Left cardiac atrium (tissue), 4 donors: ENCODE data around the gene ZNF385B. TPM values are rescaled to one million over a fixed set of nuclear protein-coding genes. Genes with fewer than 3 reads are reported as not detected.

ENCODE experiments used
- ATAC-seq, 2 donors: fragments of 200-7000 bp; cut with Tn5 transposase; one replicate each; pipeline ENCODE4 v1.9.1; 2020; ENCODE audit warnings: mild to moderate bottlenecking in 2 of 2, moderate library complexity in 2 of 2
- DNase-seq: peaks from one replicate; pipeline ENCODE4 v3.0.0-alpha.2; 2020
- intact Hi-C, 2 donors: fragments of 100-400 bp; cut with DNase I; formaldehyde crosslinking; loops; one replicate each; pipeline versions ENCODE4 v1.14.1 to v1.15.1; 2022 to 2023
- total RNA-seq, 2 donors: library from RNA; stranded (reverse); fragmentation: NEBNext Ultra II Directional; extraction: Animal tissue kit (Norgen Biotek cat#: 25700); gene quantifications; one replicate each; pipeline ENCODE4 v1.2.1, GENCODE V29; 2021
- donor health status: DM: no; HTN: yes; CAD: no.
- donor health status: DM: no; HTN: yes; CAD: no; lungs with severe emphysema.
- donor health status: DM: yes; HTN: yes; CAD: no.
- donor health status: Dilated cardiomyopathy.

Gene ZNF385B
- total RNA-seq, 2 donors from 2014 or later = 14.3 to 36.7 TPM

DNA sequence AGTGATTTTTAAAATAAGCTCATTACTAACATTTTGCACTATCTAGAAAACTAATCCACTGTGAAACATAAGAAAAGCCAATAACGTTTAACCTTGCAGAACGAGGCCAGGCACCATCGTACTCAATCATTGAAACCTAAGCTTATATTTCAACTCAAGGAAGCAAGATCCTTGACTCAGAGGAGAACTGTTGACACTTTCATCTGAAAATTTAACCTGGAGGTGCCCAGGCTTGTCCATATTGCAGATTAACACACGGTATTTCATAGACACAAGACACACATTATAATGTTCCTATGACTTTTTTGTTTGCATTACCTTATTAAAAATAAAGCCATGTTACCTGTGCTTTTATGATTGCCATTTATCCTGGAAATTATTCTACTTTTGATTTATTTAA is 89.6 kb downstream of the ZNF385B start:
- intact Hi-C loops = no loop called here
- DNase-seq (no peak), ATAC-seq (no peak)

DNA sequence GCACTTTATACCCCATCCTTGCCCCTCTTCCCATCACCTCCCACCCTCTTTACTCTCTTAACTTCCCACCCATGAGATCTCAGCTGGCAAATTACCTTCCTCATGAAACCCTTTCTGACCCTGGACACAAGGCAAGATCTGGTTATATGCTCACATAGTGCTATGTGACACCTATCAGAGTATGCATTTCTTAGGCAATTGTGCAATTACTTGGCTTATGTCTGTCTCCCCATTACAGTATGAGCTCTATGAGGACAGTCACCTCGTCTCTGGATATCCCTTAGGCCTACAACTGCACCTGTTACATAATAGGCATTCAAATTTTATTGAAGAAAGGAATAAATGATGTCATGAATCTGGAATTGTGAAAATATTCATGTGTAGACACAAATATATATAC is 91.4 kb downstream of the ZNF385B start:
- DNase-seq (no peak), ATAC-seq (no peak)
- intact Hi-C loops = no loop called here

DNA sequence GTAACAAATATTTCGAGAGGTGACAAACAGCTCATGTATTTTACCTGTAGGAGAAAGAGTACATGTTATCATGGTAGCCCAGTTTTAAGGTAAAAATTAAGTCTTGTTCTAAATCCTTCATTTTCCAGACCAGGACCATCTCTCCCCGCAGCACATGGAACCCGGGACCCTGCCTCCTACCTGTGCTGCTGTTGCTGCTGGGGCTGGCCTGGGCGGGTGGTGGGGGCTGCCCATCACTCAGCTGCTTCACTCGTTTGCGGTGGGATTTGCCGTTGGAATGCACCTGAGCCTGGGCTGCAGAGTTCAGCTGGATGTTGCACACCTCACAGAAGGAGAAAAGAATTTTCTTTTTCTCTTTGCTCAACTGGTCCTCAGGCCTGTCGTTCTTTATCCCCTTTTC is 92.1 kb downstream of the ZNF385B start:
- DNase-seq = no peak
- no peak for ATAC-seq
- intact Hi-C loops = no loop called here

DNA sequence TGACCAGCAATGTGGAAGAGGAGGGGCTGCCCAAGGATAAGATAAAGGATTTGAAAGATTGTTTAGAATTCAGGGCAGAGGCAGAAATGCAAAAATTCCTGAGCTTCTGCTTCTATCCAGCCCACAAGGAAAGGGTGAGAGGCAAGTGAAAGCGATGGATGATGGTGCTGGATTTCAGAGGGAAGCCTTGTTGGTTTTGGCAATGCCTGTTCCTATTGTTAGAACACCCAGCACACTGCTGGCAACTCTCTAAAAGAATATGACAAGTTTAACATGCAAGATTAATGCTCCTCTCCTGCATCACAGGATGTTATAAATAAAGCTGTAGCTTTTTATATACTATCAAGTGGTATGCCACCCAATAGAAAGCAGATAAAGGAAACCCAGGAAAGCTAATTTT is 92.6 kb downstream of the ZNF385B start:
- intact Hi-C loops = no loop called here
- ATAC-seq (peak; percentile 69 to 72), DNase-seq (no peak)

DNA sequence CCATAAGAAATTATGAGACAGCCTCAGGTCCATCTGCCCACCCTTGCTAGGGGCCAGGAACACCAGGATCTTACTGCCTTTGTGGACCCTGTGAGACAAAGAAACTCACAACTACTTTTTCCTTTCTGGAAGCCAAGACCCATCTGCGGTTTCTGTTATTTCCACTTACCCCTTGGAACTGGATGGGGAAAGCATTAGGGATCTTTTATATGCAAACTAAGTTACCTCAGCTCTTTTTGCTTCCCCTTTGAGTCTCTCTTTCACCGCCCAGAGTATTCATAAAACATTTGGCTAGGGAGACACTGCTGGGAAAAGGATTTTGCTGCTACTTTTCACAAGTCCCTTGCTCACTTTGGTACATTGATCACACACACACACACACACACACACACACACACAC is 95.7 kb downstream of the ZNF385B start:
- DNase-seq = no peak
- no peak for ATAC-seq
- intact Hi-C loops = no loop called here

DNA sequence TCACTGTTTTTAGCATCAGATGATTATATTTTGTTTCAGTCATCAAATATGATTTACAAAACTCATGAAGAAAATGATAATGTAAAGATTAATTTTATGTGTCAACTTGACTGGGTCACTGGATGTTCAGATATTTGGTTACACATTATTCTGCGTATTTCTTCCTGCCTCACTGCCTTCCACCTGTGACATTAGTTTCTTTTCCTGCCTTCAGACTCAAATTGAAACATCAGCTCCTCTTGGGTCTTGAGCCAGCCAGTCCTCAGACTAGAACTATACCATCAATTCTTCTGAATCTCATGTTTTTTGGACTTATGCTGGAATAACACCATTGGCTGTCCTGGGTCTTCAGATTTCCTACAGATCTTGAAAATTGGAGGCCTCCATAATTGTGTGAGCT is 96.7 kb downstream of the ZNF385B start:
- intact Hi-C loops = no loop called here
- ATAC-seq (no peak), DNase-seq (no peak)

DNA sequence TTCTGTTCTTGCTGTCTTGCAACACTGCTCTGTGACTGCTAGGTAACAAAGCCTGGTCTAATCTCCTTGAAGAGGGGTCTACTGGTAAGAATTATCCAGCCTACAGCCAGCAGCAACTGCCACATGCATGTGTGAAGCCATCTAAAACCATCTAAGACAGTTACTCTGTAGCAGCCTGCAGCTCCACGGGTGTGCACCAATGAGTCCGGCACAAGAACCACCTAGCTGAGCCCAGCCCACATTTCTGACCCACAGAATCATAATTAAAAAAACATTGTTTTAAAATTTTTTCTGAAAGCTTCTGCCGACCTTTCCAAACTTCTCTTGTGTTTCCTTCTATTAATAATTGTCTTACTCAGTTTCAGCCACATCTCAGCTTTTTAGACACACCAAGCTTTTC is 102.8 kb downstream of the ZNF385B start:
- ATAC-seq (no peak), DNase-seq (no peak)
- intact Hi-C loops = no loop called here

DNA sequence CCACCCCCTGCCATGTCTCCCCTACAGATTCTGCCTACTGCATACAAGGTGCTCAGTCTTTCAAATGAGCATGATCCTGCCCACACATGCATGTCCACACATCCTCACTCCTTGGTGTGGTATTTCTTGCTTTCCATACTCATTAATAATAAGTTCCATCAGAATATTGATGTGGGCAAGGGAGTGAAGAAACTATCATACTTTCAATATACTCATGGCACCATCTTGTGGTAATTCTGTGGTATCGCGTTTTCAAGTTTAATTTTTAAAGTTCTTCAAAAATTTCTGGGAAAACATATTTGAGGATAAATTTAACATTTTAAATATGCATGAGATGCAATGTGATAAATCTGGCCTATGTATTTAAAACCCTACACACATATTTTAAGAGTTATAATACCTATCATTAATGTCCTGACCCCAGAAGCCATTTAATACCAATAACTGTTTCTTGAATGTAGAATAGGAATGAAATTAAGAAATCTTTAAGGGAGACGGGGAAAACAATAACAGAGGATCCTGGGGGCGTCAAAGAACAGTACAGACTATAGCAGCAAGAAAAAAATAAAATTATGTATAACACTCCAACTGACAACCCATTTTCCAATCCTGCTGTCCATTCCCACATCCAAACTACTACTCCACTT is 110.1 kb downstream of the ZNF385B start:
- intact Hi-C loops = loop anchor here in 1 of 2 donors (2.0 kb wide), 1 partner anchor 328 kb away; no protein-coding TSS in a partner anchor
- ATAC-seq (no peak), DNase-seq (no peak)

DNA sequence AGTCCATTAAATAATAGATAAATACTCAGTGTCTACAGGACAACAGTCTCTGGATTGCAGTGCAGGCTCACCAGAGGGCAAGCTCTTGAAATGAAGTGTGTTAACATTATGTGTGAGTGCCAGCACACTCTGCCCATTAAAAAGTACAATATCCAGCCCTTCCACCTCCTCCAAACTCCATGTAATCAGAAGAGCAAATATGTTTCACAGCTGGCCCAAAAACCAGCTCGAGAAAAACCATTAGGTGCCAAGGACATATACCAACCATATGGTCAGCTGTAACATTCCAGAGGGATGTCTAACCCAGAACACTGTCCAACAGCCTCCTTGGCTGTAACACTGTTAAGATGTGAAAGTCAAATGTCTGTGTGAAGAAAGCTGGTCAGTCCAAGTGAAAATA is 112.2 kb downstream of the ZNF385B start:
- intact Hi-C loops = loop anchor here (10.0 kb wide), 2 partner anchors 184 to 324 kb away; no protein-coding TSS in a partner anchor
- DNase-seq = no peak
- ATAC-seq = no peak

DNA sequence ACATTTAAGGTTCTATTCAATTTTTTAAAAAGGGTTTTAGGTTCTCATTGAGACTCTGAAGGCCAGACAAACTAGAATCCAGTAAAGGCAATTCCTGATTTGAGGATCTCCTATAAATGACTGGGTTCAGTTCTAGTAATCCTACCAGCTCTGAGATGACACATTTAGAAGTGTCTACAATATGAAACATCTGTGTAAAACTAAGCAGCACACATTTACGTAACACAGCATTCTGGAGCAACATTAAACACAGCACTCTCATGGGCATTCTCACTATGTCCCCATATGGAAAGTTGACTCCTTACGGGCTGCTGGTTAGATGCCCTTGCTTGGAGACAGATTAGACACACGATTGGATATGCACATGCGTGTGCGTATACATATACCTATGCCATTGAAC is 114.4 kb downstream of the ZNF385B start:
- ATAC-seq (no peak), DNase-seq (no peak)
- intact Hi-C loops = loop anchor here (10.0 kb wide), 2 partner anchors 182 to 322 kb away; no protein-coding TSS in a partner anchor

DNA sequence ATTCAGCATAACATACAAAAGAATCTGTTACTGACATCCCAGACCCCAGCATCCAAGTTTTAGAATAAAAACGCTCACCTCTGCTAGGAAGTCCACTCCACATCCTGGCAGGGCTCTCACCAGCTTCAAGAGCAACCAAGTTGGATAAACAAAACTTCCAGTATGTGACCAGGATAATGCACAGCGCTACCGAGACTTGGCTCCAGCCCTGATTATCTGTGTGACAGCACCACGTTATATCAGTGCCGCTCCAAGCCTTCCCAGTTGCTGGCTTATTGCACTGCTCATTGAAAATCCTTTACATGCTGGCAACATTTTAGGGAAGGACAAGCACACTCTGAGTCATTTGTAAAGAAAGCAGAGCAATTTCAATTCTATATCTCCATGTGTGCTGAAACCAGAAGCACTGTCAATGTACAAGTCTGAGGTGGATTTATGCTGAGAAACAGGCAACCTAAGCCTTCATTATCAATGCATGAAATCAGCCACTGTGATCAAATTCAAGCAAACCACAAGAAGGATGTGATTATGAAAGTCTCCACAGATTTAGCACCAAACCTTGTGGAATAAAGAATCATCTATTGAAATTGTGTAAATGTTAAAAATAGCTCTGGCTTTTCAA is 115.7 kb downstream of the ZNF385B start:
- peak; percentile 27 for DNase-seq
- peak; percentile 38 to 60 for ATAC-seq
- intact Hi-C loops = loop anchor here (10.0 kb wide), 2 partner anchors 181 to 321 kb away; no protein-coding TSS in a partner anchor

DNA sequence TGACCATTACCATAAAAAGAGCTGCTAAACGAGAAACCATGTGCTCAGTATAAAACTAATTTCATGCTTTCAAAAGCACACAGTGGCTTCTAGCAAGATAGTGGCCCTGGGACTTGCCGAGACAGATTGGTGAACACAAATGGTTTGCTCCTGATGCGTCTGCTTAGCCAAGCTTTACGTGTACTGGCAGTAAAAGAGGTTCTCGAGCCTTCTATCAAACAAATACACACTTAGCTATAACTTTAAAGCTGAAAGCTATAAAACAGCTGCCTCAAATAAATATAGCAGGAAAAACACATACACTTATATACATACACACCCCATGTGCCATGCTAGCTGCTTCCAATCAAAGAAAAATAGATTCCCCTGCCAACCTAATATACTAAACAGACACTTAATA is 117.0 kb downstream of the ZNF385B start:
- ATAC-seq = no peak
- intact Hi-C loops = loop anchor here (10.0 kb wide), 2 partner anchors 180 to 320 kb away; no protein-coding TSS in a partner anchor
- DNase-seq = no peak

DNA sequence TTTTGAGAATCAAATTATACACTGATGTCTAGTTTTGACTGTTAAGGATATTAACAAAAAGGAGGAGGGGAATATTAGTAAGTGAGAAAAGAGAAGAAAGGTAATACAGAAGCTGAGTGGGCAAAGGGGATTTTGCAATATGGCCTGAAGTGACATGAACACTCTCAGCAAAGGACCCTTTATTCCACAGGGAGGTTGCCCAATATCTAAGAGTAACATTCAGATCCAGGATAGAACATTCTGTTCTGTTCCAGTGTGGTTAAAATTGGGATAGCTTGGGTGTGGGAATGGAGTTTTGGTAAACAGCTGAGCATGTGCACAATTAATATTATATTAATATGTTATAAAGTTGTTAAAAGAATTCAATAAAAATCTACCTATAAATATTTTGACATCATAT is 120.1 kb downstream of the ZNF385B start:
- ATAC-seq (no peak), DNase-seq (no peak)
- intact Hi-C loops = loop anchor here (10.0 kb wide), 2 partner anchors 177 to 317 kb away; no protein-coding TSS in a partner anchor

DNA sequence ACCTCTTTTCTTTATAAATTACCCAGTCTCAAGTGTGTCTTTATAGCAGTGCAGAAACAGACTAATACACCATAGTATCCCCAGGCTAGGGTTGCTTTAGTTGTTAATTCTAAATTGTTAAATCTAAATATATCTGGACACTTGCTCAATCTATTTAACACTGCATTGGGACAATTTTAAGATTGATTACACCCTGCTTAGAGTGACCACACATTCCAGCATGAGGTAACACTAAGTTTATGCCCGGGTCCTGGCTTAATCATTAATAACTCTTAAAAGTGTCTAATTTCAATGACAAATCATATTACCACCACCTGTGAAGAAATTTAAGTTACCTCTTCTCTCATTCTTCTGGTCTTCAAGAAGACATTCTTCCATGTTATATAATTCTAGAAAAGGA is 131.4 kb downstream of the ZNF385B start:
- ATAC-seq (no peak), DNase-seq (no peak)
- intact Hi-C loops = no loop called here

DNA sequence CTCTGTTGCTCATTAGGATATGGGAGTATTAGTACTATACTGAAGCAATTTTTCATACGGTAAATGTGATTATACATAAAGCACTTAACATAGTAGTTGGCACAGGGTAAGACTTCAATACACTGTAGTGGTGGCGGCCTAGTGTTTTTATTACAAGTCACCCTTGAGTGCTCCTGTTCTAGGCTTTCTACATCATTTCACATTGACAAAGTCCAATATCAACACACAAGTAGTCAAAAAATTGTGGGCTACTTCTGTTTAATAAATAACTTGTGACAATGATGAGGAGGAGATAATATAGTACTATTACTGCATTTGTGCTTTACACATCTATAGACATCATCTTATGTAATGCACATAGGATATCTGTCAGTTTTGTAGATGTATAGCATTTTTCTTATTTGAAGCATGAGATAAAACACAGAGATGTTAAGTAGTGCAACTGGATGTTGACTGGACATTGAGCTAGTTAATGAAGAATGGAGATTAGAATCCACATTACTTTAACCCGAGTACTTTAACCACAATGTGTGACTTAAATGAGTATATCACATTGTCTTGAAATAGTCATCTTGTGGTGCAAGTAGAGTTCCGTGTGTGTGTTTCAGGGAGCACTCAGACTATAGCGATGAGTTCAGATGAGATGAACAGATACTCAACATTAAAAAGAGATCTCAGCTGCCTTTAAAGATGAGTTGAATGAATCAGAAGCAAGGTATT is 134.8 kb downstream of the ZNF385B start:
- DNase-seq (no peak), ATAC-seq (no peak)
- intact Hi-C loops = no loop called here

DNA sequence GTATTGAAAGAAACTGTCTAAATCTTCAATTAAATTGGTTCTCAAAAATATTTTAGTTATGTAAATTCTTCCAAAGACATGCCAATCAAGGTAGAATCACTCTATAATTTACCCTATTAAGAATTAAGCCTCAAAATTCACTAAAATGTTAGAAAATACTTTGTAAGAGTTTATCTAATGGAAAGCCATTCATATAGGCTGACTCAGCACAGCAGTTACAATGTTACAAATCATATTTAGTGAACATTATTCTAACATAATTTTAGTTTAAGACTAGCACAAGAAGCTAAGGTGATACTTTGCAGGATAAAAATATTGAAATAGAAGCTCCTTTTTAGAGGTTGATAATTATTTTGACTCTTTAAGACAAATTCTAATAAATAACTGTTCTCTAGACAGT is 137.0 kb downstream of the ZNF385B start:
- DNase-seq = no peak
- no peak for ATAC-seq
- intact Hi-C loops = no loop called here

DNA sequence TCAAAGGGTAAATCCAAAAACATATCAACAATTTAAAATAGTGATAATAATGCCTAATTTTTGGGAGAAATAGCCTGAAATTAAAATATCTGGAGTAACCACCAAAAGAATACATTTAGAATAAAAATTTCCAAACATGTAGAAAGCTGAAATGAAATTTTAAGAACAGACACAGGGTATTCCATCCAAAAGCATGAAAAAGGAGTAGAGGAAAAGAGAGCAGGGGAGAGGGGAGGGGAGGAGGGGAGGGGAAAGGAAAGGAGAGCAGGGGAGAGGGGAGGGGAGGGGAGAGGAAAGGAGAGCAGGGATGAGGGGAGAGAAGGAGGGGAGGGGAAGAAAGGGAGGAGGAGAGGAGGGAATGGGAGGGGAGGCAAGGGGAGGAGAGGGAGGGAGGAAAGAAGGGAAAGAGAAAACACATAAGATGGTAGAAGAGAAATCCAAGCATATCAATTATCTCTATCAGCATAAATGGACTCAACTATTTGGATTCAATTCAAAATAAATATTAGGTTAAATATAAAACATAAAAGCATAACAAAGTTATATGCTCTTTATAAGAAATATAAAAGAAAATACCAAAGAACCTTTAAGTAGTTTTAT is 141.1 kb downstream of the ZNF385B start:
- no peak for ATAC-seq
- intact Hi-C loops = no loop called here
- DNase-seq = no peak

DNA sequence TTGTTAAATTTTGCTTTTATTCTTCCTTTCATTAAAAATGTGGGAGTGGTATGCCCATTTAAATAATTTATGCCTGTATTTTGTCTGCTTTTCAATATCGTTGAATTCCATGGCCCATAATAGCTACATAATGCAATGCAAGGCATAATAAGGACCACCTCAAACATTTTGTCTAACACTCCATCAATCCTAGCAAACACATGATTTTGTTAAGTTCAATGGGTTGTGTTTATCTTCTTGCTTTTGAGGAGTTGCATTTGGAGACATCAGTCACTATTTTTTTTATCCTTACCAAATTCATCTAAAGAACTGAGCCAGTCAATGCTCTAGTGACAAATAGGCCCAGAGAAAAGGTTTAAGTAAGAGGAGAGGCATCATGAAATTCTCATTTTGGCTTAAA is 145.5 kb downstream of the ZNF385B start:
- DNase-seq (no peak), ATAC-seq (no peak)
- intact Hi-C loops = no loop called here

DNA sequence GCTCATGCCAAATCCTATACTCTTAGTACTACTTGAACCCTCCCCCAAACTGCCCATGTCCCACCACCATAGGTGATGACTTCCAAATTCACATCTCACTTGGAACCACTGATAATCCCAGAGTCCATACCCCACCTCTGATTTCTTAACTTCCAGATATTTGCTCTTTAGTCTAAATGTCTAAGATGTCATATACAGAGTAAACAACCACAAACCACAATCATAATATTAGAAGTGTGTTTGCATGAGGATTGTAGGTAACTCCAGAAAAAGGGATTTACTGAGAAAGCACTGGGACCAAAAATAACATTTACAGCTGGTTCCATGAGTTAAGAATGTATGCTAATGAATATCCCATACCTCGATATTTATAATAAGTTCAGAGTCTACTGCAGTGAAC is 146.2 kb downstream of the ZNF385B start:
- no peak for DNase-seq
- intact Hi-C loops = no loop called here
- no peak for ATAC-seq

DNA sequence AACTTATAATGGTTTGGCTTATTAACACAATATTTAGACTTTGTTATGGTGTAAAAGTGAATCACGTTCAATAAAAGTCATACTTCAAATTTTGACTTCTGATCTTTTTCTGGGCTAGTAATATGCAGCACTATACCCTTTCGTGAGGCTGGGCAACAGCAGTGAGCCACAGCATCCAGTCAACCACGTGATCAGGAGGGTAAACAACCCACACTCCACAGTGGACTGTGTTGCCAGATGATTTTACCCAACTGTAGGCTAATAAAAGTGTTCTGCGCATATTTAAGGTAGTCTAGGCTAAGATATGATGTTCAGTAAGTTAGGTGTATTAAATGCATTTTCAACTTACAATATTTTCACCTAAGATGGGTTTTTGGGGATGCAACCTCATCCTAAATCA is 148.6 kb downstream of the ZNF385B start:
- ATAC-seq = no peak
- intact Hi-C loops = no loop called here
- DNase-seq = no peak
